ENCODE measurements around the gene ZNF213.
"Not testable (repeated sequence)": the region's sequence is repeated elsewhere in the genome, so short reads cannot be mapped to it uniquely, and the experiment has no call there.

ZNF213 gene

DNA sequence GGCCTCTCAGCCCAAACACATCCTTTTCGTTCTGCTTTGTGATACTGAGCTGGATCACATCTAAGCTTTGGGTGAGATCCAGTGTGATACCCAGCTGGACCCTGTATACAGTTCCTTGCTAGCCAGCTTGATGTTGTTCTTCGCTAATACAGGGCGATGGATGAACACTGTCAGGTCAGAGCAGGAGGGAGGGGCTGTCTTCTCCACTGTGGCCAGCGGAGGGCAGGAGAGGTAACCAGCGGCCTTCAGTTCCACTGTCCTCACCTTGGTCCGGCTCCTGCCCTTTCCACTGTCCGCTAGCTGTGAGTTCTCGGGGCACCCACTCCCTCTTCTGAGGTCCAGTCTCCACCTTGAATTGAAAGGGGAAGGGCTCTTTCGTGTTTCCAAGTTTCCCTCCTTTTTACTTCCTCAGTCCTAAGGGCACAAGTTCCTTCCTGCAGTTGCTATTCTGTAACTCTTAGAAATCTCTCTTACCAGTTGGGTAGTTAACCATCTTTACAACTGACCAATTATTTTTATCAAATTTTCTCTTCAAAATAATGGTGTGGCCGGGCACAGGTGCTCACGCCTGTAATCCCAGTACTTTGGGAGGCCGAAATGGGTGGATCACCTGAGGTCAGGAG lies 3.0 kb upstream of the ZNF213 start:
- peak; percentile 70 for DNase-seq

DNA sequence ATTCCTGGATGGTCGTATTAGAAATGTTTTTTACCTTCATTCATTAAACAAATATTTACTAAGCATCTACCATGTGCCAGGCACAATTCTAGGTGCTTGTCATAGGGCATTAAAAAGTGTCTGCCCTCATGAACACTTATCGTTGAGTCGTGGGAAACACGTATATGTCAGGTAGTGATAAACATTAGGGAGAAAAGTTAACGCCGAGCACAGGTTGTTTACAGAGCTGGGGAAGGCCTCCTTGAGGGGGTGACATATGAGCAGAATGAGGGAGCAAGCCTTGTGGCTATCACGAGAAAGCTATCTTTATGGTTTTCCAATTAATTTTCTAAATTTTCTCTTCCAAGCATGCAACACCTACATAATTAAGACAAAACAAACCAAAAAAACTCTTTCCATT lies 985 bp upstream of the ZNF213 start:
- no peak for DNase-seq

DNA sequence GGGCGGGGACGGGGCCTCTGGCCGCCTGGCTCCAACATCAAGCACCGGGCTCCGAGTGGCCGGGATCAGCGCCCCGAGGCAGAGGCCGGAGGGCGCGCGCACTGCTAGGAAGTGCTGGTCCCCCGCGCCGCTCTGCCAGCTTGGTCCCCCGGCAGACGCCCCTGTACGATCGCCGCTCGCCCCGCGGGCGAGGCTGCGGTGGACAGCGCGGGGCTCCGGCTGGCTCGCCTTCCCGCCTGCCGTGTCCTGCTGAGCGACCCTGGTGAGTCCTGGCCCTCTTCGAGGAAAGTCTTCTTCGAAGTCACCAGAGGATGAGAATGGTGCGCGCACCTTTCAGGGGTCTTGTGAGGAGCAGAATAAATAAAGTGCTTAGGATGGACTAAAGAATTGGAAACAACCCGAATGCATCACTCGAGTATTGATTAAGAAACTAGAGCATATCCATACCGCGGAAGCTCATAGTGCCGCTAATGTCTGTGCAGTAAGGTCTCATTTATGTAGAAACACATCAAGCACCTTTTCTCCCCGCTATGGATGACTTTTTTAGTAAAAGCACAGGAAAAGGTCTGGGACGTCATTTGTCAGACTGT lies 392 bp downstream of the ZNF213 start:
- no peak for DNase-seq

DNA sequence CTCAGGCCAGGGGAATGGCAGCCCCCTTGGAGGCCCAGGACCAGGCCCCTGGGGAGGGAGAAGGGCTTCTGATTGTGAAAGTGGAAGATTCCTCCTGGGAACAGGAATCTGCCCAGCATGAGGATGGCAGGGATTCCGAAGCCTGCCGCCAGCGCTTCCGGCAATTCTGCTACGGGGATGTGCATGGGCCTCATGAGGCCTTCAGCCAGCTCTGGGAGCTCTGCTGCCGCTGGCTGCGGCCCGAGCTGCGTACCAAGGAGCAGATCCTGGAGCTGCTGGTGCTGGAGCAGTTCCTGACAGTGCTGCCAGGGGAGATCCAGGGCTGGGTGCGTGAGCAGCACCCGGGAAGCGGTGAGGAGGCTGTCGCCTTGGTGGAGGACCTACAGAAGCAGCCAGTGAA lies 2.4 kb downstream of the ZNF213 start:
- DNase-seq, result no peak

DNA sequence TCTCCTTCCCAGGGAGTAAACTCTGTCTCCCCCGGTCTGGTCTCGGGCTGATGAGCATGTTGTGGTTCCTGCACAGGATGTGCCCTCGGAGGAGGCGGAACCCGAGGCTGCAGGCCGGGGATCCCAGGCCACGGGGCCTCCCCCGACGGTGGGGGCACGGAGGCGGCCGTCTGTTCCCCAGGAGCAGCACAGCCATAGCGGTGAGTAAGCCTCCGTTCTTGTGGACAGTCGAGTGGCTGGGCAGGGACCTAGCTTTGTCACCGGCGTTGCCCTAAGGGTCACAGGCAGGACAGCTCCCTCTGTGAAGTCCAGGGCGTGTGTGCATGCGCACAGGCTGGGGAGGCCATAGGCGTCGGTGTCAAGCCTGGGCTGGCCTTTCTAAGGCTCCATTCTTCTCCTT lies 3.5 kb downstream of the ZNF213 start:
- no peak for DNase-seq

DNA sequence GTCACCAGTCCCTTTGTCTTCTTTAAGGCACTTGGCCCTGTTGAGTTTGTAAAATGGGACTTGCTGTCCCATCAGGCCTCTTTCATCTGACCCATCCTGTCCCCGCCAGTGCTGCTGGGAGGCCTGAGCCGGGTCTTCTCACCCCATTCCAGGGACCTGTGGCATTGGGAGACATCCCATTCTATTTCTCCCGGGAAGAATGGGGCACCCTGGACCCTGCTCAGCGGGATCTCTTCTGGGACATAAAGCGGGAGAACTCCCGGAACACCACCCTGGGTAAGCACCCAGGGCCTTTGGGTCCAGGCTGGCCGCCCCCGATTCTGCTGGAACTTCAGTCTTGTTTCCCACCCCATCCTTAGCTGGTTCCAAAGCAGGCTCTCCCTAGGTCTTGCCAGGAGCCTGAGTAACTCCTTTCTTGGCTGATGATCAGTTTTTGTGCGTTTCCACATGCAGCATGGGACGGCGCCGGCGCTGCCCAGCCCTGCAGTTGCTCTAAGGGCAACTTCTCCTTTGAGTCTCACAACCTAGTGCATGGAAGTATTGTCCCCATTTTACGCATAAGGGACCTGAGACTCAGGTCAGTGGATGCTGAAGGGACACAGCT lies 4.1 kb downstream of the ZNF213 start:
- no peak for DNase-seq

DNA sequence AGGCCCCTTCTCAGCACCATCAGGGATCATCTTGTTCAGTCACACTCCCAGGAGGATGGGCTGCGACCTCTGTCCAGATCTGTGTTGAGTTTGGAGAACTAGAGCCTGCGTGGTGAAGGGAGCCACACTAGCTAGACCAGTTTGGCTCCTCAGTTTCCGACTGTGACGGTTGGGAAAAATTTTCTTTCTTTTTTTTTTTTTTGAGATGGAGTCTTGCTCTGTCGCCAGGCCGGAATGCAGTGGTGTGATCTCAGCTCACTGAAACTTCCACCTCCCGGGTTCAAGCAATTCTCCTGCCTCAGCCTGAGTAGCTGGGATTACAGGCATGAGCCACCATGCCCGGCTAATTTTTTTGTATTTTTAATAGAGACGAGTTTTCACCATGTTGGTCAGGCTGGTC lies 4.7 kb downstream of the ZNF213 start:
- DNase-seq, result not testable (repeated sequence)

DNA sequence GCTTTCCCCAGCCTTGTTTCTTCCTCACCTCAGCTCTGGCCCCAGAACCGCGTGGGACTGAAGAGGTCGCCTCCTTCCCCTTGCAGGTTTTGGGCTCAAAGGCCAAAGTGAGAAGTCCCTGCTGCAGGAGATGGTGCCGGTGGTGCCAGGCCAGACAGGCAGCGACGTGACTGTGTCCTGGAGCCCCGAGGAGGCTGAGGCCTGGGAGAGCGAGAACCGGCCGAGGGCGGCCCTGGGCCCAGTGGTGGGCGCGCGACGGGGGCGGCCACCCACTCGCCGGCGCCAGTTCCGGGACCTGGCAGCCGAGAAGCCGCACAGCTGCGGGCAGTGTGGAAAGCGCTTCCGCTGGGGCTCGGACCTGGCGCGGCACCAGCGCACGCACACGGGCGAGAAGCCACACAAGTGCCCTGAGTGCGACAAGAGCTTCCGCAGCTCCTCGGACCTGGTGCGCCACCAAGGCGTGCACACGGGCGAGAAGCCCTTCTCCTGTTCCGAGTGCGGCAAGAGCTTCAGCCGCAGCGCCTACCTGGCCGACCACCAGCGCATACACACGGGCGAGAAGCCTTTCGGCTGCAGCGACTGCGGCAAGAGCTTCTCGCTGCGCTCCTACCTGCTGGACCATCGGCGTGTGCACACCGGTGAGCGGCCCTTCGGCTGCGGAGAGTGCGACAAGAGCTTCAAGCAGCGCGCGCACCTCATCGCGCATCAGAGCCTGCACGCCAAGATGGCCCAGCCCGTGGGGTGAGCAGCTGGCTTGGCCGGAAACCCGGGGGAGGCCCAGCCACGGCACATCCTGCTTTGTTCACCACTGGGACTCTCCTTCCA lies 6.0 kb downstream of the ZNF213 start:
- DNase-seq, result no peak

DNA sequence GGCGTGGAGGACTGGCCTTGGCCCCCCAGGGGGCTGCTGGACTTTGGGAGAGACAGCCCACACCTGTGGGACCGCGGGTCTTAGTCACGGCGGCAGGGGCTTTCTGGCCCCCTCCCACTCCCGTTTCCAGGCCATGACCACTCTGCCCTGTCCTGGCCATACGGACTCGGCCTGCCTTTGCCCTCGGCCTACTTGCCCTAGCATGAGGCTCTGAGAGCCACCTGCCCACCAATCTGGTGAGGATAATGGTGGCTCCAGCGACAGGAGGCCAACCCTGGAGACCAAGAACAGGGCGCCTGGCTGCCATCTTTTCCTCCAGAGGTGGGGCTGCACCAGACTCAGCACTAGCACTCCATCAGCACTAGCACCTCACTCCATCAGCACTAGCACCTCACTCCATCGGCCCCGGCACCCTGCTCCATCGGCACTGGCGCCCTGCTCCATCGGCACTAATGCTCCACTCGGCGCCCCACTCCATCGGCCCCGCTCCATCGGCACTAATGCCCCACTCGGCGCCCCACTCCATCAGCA lies 7.0 kb downstream of the ZNF213 start:
- no peak for DNase-seq

DNA sequence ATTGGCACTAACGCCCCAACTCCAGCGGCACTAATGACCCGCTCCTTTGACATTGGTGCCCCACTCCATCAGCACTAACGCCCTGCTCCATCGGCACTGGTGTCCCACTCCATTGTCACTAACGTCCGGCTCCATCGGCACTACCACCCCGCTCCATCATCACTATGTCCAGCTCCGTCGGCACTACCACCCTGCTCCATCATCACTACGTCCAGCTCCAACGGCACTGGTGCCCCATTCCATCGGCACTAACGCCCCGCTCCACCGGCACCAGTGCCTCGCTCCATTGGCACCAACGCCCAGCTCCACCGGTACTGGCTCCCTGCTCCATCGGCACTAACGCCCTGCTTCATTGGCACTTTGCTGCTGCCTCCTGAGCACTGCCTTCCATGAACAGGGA lies 7.5 kb downstream of the ZNF213 start:
- no peak for DNase-seq

DNA sequence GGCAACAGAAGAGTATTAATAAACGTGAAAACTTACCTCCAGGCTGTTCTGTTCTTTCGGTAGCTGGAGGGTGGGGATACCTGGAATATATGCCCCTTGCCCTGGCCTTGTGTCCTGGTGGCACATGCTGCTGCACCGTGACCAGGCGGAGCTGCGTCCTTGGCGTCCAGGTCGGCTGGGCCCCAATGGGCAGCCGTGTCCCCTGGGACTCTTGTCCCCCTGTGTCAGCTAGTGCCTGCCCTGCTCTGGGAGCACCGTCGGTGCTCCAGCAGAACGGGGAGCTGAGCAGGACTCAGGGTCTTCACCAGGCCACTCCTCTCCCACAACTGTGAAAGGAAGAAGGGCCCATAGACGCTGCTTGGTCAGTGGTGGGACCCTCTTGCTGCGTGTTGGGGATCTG lies 7.9 kb downstream of the ZNF213 start:
- no peak for DNase-seq

DNA sequence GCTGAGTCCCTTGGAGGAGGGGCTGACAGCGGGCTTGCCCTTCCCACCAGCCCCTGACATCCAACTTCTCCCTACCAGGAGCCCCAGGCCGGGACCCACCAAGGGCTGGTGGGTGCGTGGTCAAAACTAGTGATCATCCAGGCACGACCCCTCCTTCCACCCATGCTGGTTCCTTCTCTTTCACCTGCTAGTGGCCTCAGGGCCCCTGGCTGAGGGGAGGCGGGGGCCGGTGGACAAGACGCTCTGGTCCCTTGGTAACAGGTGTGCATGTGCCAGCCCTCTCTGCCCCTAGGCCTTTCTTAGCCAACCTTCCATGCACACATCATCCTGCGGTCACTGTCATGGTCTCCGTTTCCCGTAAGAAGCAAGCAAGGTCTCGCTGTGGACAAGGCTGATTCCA lies 8.4 kb downstream of the ZNF213 start:
- no peak for DNase-seq

DNA sequence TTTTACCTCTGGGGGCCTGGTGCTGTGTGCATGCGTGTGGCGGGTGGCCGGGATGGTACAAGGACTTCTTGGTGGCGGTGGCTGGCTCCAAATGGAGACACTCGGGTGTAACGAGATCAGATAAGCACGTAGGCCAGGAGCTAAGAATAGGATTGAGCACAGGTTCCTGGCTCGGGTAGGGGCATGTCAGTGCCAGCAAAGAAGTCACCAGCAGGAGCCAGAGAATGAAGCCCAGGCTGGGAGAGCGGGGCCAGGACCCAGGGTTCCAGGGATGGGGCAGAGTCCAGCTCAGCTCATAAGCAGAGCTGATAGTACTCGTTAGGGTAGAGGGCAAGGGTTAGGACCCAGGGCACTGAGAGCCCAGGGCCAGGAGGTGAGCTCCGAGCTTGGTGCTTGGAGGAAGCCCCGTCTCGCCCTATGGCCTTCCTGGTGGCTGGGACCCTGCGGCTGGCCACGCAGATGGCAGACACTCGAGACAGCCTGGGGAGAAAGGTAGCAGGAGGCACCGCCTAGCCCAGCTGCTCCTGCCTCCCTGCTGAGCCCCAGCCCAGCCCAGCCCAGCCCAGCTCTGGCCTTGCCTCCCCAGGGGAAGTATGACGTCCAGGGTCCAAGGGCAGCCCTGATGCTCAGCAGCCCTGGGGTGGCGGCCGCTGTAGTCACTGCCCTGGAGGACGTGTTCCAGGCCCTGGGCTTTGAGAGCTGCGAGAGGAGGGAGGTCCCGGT lies 8.9 kb downstream of the ZNF213 start:
- peak; percentile 36 for DNase-seq

DNA sequence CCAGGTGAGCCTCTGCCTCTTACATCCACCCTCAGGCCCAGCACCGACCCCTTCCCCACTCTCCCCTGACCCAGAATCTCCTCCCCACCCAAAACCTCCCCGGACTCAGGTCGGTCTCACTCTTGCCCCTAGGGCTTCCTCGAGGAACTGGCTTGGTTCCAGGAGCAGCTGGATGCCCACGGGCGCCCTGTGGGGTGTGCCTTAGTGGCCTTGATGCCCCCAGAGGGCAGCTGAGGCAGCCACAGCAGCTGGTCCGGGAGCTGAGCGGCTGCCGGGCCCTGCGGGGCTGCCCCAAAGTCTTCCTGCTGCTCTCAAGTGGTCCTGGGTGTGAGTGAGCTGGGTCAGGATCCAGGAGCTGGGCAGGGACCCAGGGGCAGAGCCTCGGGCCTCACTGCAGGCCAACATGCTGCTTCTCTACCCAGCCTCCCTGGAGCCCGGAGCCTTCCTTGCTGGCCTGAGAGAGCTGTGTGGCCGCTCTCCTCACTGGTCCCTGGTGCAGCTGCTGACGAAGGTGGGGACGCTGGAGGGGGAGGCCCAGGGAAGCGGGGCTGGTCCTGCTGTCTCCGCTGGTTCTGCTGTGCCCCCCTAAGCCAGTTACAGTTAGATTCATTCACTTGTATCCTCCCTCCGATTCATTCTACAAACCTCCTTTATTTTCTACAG lies 9.6 kb downstream of the ZNF213 start:
- DNase-seq, result peak; percentile 29

DNA sequence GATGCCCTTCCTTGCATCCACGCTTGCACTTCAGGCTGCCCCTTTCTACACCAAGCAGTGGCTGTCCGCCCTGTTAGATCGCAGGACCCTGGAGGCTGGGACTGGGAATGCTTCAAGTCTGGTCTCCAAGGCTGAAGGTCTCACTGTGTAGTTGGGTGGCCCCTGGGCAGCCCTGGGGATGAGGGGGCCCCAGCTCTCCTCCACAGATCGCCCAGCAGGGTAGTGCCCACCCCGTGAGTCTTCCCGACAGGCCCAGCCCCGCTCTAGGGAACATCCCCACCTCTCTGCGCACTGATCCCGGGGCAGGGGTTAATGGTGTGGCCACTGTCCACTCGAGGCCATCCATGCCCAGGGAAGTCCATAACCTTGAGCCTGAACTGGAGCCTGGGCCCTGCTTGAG lies 10.3 kb downstream of the ZNF213 start:
- peak; percentile 35 for DNase-seq

DNA sequence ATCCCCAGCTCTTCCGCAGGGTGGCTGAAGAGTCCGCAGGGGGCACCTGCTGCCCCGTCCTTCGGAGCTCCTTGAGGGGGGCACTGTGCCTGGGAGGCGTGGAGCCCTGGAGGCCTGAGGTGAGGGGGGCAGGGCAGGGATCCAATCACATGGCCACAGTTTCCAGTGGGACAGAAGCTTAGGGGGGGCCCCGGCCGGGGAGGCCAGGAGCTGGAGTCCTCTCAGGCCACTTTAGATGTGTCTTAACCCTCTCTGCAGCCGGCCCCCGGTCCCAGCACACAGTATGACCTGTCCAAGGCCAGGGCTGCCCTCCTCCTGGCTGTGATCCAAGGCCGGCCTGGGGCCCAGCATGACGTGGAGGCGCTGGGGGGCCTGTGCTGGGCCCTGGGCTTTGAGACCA lies 10.8 kb downstream of the ZNF213 start:
- DNase-seq, result peak; percentile 39

DNA sequence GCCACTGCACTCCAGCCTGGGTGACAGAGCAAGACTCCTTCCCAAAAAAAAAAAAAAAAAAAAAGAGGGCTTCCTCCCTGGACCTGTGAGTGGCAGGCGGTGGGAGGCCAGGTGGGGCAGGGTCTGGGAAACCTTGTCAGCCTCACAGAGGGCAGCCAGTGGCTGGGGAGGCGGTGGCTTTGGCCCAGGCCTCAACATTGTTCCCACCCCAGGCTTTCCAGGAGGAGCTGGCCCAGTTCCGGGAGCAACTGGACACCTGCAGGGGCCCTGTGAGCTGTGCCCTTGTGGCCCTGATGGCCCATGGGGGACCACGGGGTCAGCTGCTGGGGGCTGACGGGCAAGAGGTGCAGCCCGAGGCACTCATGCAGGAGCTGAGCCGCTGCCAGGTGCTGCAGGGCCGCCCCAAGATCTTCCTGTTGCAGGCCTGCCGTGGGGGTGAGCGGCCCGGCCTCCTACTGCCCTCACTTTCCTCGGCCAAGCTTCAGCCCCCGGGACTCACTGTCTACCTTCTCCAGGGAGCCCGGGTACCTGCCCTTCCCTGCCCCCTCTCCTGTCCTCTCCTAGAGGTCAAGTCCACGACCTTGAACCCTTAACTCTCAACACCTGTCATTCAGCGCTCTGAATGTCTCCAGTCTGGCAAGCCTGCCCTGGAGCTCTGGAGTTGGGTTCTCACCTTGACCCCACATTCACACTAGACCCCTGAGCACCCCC lies 12.4 kb downstream of the ZNF213 start:
- DNase-seq, result peak; percentile 37

DNA sequence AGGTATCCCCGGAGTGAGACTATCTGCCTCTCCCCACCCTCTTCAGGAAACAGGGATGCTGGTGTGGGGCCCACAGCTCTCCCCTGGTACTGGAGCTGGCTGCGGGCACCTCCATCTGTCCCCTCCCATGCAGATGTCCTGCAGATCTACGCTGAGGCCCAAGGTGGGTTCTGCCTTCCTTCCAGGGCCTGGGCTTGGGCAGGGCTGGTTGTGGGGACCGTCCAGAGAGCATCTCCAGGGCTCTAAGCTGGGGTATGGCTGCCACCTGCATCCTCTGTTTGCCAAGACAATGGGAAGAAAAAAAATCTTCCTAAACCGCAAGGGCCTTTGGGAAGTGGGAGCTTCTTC lies 12.9 kb downstream of the ZNF213 start:
- DNase-seq, result no peak

DNA sequence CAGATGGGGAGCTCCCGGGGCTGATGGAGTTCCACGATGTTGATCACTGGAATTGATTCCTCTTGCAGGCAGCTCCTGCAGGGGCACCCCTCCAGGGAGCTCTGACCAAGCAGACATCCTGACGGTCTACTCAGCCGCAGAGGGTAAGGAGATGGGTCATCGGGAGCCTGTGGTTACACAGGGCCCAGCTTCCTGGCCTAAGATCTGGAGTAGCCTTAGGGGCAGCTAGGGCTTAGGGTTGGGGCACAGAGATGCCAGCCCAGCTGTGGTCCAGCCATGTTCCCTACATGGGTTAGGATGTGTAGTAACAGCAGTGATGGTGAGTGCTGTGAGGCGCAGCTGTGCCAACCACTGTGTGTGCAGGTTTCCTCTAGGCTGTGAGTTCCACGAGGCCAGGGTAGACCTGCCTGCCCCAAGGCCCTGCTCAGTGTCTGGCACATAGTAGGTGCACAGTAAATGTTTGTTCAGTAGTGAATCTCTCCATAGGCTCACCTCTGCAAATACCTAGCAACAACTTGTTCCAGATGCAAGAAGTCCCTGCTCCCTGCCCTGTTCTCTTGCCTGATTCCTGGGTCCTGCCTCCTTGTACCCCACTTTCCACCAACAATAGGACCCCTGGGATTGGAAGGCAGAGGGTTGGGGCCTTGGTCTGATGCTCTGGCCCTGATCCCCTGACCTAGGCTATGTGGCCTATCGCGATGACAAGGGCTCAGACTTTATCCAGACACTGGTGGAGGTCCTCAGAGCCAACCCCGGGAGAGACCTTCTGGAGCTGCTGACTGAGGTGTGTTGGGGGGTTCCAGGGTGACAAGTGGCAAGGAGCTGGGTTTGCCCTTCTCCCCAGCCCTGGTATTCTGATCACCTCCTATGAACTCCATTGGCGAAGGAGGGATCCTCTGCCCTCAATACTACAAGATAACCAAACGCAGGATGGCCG lies 13.7 kb downstream of the ZNF213 start:
- peak; percentile 38 for DNase-seq

DNA sequence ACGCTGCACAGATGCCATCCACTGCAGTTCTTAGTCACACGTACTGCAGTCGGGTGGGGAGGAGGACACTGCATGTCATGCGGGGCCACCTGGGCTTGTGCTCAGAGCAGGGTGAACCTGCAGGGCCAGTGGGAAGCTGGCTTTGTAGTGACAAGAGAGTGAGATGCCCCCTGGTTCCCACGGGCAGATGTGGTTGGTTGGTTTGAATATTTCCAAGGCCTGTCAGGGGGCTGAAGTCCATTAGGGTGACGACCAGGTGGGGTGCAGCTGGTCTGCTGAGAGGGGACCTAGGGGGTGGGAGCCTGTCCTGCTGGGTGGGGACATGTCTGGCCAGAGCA lies 14.3 kb downstream of the ZNF213 start:
- no peak for DNase-seq
